GM18517 (cell line): ENCODE data around the gene DERL3.

Experiments
- ATAC-seq: cut with Tn5 transposase; IDR thresholded peaks from one replicate; pipeline ENCODE4 v1.9.1; 2021; ENCODE audit warnings: mild to moderate bottlenecking, moderate library complexity; ENCODE audit not compliant: unreplicated experiment

DERL3 gene

GRCh38 chr22:23832226-23833016 is 6.4 kb downstream of the DERL3 start:
- ATAC-seq = no peak

GRCh38 chr22:23831781-23832180 is 7.0 kb downstream of the DERL3 start:
- ATAC-seq = no peak

GRCh38 chr22:23831261-23831660 is 7.5 kb downstream of the DERL3 start:
- ATAC-seq = no peak

- no peak for ATAC-seq
These were observed 8.9 kb downstream of the DERL3 start for GRCh38 chr22:23829845-23830372.

- ATAC-seq = no peak
These were observed 9.8 kb downstream of the DERL3 start for GRCh38 chr22:23828800-23829680.

- ATAC-seq = no peak
These were observed 11.3 kb downstream of the DERL3 start for GRCh38 chr22:23827351-23827995.

- no peak for ATAC-seq
These were observed 12.1 kb downstream of the DERL3 start for GRCh38 chr22:23826510-23827350.

GRCh38 chr22:23825246-23825905 is 13.4 kb downstream of the DERL3 start:
- ATAC-seq = no peak

GRCh38 chr22:23824476-23825245 is 14.1 kb downstream of the DERL3 start:
- no peak for ATAC-seq

GRCh38 chr22:23823331-23823791 is 15.4 kb downstream of the DERL3 start:
- no peak for ATAC-seq

- no peak for ATAC-seq
These were observed 16.6 kb downstream of the DERL3 start for GRCh38 chr22:23822101-23822671.

- ATAC-seq = no peak
These were observed 18.0 kb downstream of the DERL3 start for GRCh38 chr22:23820748-23821211.

GRCh38 chr22:23818541-23818940 is 20.3 kb downstream of the DERL3 start:
- ATAC-seq = no peak

GRCh38 chr22:23817146-23817545 is 21.7 kb downstream of the DERL3 start:
- no peak for ATAC-seq

GRCh38 chr22:23816156-23816976 is 22.4 kb downstream of the DERL3 start:
- no peak for ATAC-seq

- ATAC-seq = no peak
These were observed 23.2 kb downstream of the DERL3 start for GRCh38 chr22:23815541-23816155.

- ATAC-seq = no peak
These were observed 26.4 kb downstream of the DERL3 start for GRCh38 chr22:23812378-23812777.
